ENCODE results near the gene ZGPAT. TPM values are rescaled to one million over a fixed set of nuclear protein-coding genes. Genes with fewer than 3 reads are reported as not detected.

ZGPAT gene
- total and polyA plus RNA-seq, 9 of the 15 experiments (the other 6 are each of a cell fraction or from before 2014, with no cell fraction given): 0.14 to 26.6 (median 7.4) TPM

- no peak for TF ChIP-seq RBM15 (IDR thresholded peaks at IDR 0.05; ENCODE audit: insufficient read depth, low read length)
- no peak for TF ChIP-seq EHMT2 (IDR thresholded peaks at IDR 0.05)
- TF ChIP-seq CSDE1 (IDR thresholded peaks at IDR 0.05): no peak
- TF ChIP-seq CBX3 (IDR thresholded peaks at IDR 0.05; ENCODE audit: borderline replicate concordance in 1 of 2, low read length in 2 of 2): peak in 1 of 2 experiments; percentile 48; a peak in 1 of 3 replicates
- peak in 1 of 2 experiments; percentile 39; a peak in 1 of 4 replicates for TF ChIP-seq SRF (CRISPR knock-in tag; IDR thresholded peaks at IDR 0.05)
- 0 out of 4 replicates have a peak, but pooled peaks of 1 of the 2 experiments have one; percentile 16 for TF ChIP-seq RAD21 (CRISPR knock-in tag; conservative IDR thresholded peaks at IDR 0.05 in 1 of 2, IDR thresholded peaks at IDR 0.05 in 1 of 2)
- no peak for TF ChIP-seq NFIX (CRISPR knock-in tag; IDR thresholded peaks at IDR 0.05; ENCODE audit: low read depth)
- no peak for TF ChIP-seq ZBTB2 (IDR thresholded peaks at IDR 0.05)
- no peak for TF ChIP-seq XRCC3 (IDR thresholded peaks at IDR 0.05)
- no peak for TF ChIP-seq MCM3 (IDR thresholded peaks at IDR 0.05)
- no peak for TF ChIP-seq RUNX1 (IDR thresholded peaks at IDR 0.05; ENCODE audit: low read depth)
- 0 out of 2 replicates have a peak, but pooled peaks have one; percentile 25 for TF ChIP-seq RREB1 (CRISPR knock-in tag; IDR thresholded peaks at IDR 0.05)
- no peak for TF ChIP-seq SMARCB1 (IDR thresholded peaks at IDR 0.05; ENCODE audit: insufficient read length, low read depth)
- peak; percentile 74 for TF ChIP-seq MAX (CRISPR knock-in tag; IDR thresholded peaks at IDR 0.05)
- TF ChIP-seq ZNF584 (CRISPR knock-in tag; IDR thresholded peaks at IDR 0.05; ENCODE audit: low read depth): peak; percentile 84; the same call in 1 of the 2 replicates
- TF ChIP-seq ZNF764 (CRISPR knock-in tag; IDR thresholded peaks at IDR 0.05; ENCODE audit: low read depth): no peak
- TF ChIP-seq NCOR1 (IDR thresholded peaks at IDR 0.05): peak; percentile 62
- TF ChIP-seq DMBX1 (CRISPR knock-in tag; IDR thresholded peaks at IDR 0.05; ENCODE audit: borderline replicate concordance): peak; percentile 78
- no peak for TF ChIP-seq MIER1 (IDR thresholded peaks at IDR 0.05; ENCODE audit: low read depth)
- no peak for TF ChIP-seq SNRNP70 (optimal IDR thresholded peaks at IDR 0.05; ENCODE audit: low read depth, low read length)
- peak; percentile 61 for TF ChIP-seq SUPT5H (IDR thresholded peaks at IDR 0.05)
- TF ChIP-seq CBFB (CRISPR knock-in tag; IDR thresholded peaks at IDR 0.05): no peak; the same call in 1 of the 2 replicates
These were observed at the start of gene ZGPAT, which contains the start of gene ARFRP1 (continued) for GRCh38 chr20:63707558-63708300.
